ENCODE measurements around the gene SPATA1. TPM values are rescaled to one million over a fixed set of nuclear protein-coding genes. Genes with fewer than 3 reads are reported as not detected.

SPATA1 gene
- total and polyA plus RNA-seq, 2 donors (not counting 1 experiment from before 2014, with no cell fraction given) = 0.96 to 1.7 TPM

DNA sequence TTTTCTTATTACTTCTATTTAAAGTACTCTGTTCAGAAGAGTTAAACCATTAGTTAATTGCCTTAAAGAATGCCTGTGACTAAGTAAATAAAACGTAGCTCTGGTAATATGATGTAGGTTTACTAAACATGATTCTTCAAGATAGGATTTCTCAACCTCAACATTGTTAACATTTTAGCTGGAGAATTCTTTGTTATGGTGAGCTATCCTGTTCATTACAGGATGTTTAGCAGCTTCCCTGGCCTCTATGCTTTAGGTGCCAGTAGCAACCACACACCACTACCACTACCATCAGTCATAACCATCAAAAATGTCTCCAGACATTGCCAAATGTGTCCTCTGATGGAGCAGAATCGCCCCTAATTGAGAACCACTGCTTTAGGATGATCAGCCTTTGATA, 16.4 kb upstream of the SPATA1 start:
- Histone ChIP-seq H3K4me2 (ENCODE audit: extremely low read depth, insufficient read depth, low read length) (no peak overlapping the region), H3K9me3 (ENCODE audit: control insufficient read depth, insufficient read depth, low read depth, low read length) (no peaks in the 10 kb centered on the region), H3K4me1 (ENCODE audit: control insufficient read depth, extremely low read depth, insufficient read depth, low read length) (no peaks in the 10 kb centered on the region), H4K20me1 (ENCODE audit: control insufficient read depth, extremely low read depth, insufficient read depth, low read length) (no peaks in the 10 kb centered on the region), H3K9ac (ENCODE audit: insufficient read depth, low read length) (no peak overlapping the region), H2AFZ (ENCODE audit: low read length) (no peak overlapping the region), H3K27ac (ENCODE audit: insufficient read depth, low read length) (no peak overlapping the region), H3K4me3 (replicated peaks in 1 of 4; ENCODE audit: control extremely low read depth in 1 of 4, insufficient read depth in 1 of 4, low read depth in 3 of 4, low read length in 4 of 4) (no peak overlapping the region), H3K27me3 (ENCODE audit: control insufficient read depth, insufficient read depth, low read length) (no peaks in the 10 kb centered on the region), H3K36me3 (ENCODE audit: control insufficient read depth, insufficient read depth, low read length) (peaks cover 4% of the 10 kb centered on the region), H3K79me2 (ENCODE audit: control insufficient read depth, insufficient read depth, low read length) (peaks cover 8% of the 10 kb centered on the region)
- no peak for TF ChIP-seq EZH2 (IDR thresholded peaks at IDR 0.05; ENCODE audit: low read length, missing control alignments)
- TF ChIP-seq, protein P1, sequence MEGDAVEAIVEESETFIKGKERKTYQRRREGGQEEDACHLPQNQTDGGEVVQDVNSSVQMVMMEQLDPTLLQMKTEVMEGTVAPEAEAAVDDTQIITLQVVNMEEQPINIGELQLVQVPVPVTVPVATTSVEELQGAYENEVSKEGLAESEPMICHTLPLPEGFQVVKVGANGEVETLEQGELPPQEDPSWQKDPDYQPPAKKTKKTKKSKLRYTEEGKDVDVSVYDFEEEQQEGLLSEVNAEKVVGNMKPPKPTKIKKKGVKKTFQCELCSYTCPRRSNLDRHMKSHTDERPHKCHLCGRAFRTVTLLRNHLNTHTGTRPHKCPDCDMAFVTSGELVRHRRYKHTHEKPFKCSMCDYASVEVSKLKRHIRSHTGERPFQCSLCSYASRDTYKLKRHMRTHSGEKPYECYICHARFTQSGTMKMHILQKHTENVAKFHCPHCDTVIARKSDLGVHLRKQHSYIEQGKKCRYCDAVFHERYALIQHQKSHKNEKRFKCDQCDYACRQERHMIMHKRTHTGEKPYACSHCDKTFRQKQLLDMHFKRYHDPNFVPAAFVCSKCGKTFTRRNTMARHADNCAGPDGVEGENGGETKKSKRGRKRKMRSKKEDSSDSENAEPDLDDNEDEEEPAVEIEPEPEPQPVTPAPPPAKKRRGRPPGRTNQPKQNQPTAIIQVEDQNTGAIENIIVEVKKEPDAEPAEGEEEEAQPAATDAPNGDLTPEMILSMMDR (conservative IDR thresholded peaks at IDR 0.05 in 1 of 2, IDR thresholded peaks at IDR 0.05 in 1 of 2; ENCODE audit: low read depth in 1 of 2, low read length in 2 of 2) = no peak
- no peak for DNase-seq (ENCODE audit: low read depth in 2 of 2)

DNA sequence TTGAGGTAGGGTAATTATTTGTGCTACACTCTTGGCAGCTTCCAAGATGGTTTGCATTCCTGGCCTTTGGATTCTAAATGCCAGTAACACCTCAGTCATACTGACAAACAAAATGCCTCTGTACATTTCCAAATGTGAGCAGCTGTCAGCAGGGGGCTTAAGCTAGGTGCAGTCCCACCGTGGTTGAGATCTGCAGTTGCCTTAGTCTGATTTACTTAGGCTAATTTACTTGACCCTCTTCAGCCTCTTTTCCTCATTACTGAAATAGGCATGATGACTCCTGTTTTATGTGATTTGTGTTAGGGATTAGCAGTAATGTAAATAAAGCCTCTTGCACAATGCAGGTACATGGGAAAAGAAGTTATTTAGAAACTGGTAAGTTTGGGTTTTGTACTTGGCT, 13.5 kb upstream of the SPATA1 start:
- TF ChIP-seq, protein P1 (conservative IDR thresholded peaks at IDR 0.05 in 1 of 2, IDR thresholded peaks at IDR 0.05 in 1 of 2; ENCODE audit: low read depth in 1 of 2, low read length in 2 of 2) = no peak
- no peak for TF ChIP-seq EZH2 (IDR thresholded peaks at IDR 0.05; ENCODE audit: low read length, missing control alignments)

DNA sequence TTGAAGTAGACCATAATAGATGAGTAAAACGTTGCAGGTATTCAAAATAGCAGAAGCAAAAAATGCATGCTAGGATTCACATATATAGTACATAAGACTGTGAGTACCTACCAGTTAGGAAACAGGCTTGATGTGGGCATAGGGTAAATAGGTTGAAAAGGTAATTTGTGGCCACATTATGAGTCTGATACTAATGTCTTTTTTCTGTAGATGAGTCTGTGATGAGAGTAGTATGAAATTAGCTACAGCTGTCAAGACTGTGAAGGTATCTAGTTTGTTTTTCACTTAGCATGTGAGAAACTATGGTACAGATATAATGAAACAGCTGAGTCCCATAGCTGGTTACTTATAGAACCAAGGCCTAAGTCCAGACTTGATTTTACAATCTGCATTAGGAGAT, 12.4 kb upstream of the SPATA1 start:
- H3K9me3 ChIP-seq (ENCODE audit: control insufficient read depth, insufficient read depth, low read depth, low read length) = no peaks in the 10 kb centered on the region
- no peaks in the 10 kb centered on the region for H4K20me1 ChIP-seq (ENCODE audit: control insufficient read depth, extremely low read depth, insufficient read depth, low read length)
- H3K9ac ChIP-seq (ENCODE audit: insufficient read depth, low read length) = no peak overlapping the region
- no peak for TF ChIP-seq EZH2 (IDR thresholded peaks at IDR 0.05; ENCODE audit: low read length, missing control alignments)
- TF ChIP-seq, protein P1 (conservative IDR thresholded peaks at IDR 0.05 in 1 of 2, IDR thresholded peaks at IDR 0.05 in 1 of 2; ENCODE audit: low read depth in 1 of 2, low read length in 2 of 2) = no peak
- DNase-seq (ENCODE audit: low read depth in 2 of 2) = no peak
- H3K79me2 ChIP-seq (ENCODE audit: control insufficient read depth, insufficient read depth, low read length) = peaks cover under 1% of the 10 kb centered on the region
- no peak overlapping the region for H3K4me2 ChIP-seq (ENCODE audit: extremely low read depth, insufficient read depth, low read length)
- H3K36me3 ChIP-seq (ENCODE audit: control insufficient read depth, insufficient read depth, low read length) = peaks cover 8% of the 10 kb centered on the region
- H3K4me1 ChIP-seq (ENCODE audit: control insufficient read depth, extremely low read depth, insufficient read depth, low read length) = no peaks in the 10 kb centered on the region
- H2AFZ ChIP-seq (ENCODE audit: low read length) = no peak overlapping the region
- H3K27ac ChIP-seq (ENCODE audit: insufficient read depth, low read length) = no peak overlapping the region
- H3K4me3 ChIP-seq (replicated peaks in 1 of 4; ENCODE audit: control extremely low read depth in 1 of 4, insufficient read depth in 1 of 4, low read depth in 3 of 4, low read length in 4 of 4) = no peak overlapping the region
- H3K27me3 ChIP-seq (ENCODE audit: control insufficient read depth, insufficient read depth, low read length) = no peaks in the 10 kb centered on the region

More for the DNA sequence above, 13.5 kb upstream of the SPATA1 start:
- H3K4me3 ChIP-seq (replicated peaks in 1 of 4; ENCODE audit: control extremely low read depth in 1 of 4, insufficient read depth in 1 of 4, low read depth in 3 of 4, low read length in 4 of 4) = no peak overlapping the region
- DNase-seq (ENCODE audit: low read depth in 2 of 2) = peak in 1 of 2 donors; percentile 18
- H3K9me3 ChIP-seq (ENCODE audit: control insufficient read depth, insufficient read depth, low read depth, low read length) = no peaks in the 10 kb centered on the region
- no peak overlapping the region for H3K4me2 ChIP-seq (ENCODE audit: extremely low read depth, insufficient read depth, low read length)
- H3K27ac ChIP-seq (ENCODE audit: insufficient read depth, low read length) = no peak overlapping the region
- H3K4me1 ChIP-seq (ENCODE audit: control insufficient read depth, extremely low read depth, insufficient read depth, low read length) = no peaks in the 10 kb centered on the region
- peaks cover 3% of the 10 kb centered on the region for H3K79me2 ChIP-seq (ENCODE audit: control insufficient read depth, insufficient read depth, low read length)
- no peak overlapping the region for H3K9ac ChIP-seq (ENCODE audit: insufficient read depth, low read length)
- no peak overlapping the region for H2AFZ ChIP-seq (ENCODE audit: low read length)
- peaks cover 4% of the 10 kb centered on the region for H3K36me3 ChIP-seq (ENCODE audit: control insufficient read depth, insufficient read depth, low read length)
- no peaks in the 10 kb centered on the region for H3K27me3 ChIP-seq (ENCODE audit: control insufficient read depth, insufficient read depth, low read length)
- no peaks in the 10 kb centered on the region for H4K20me1 ChIP-seq (ENCODE audit: control insufficient read depth, extremely low read depth, insufficient read depth, low read length)

Data from fibroblast of lung (primary cell).